SK-N-SH (cell line): Measurements from ENCODE around the gene PTGIS. TPM values are rescaled to one million over a fixed set of nuclear protein-coding genes. Genes with fewer than 3 reads are reported as not detected.
"Not testable (repeated sequence)": the region's sequence is repeated elsewhere in the genome, so short reads cannot be mapped to it uniquely, and the experiment has no call there.

ENCODE experiments used
- CTCF ChIA-PET: fragments of 300-600, 350-600 bp; formaldehyde crosslinking; extraction: SDS; loops from one replicate; lab custom pipeline; 2021; lab: Yijun Ruan, JAX
- POLR2A ChIA-PET: fragments of 350-600 bp; sonication (Branson Sonifier 250); formaldehyde crosslinking; extraction: SDS; loops from one replicate; lab custom pipeline; 2020; ENCODE audit warnings: antibody characterized with exemption, inconsistent platforms; lab: Yijun Ruan, JAX
- DNase-seq: peaks from one replicate; pipeline ENCODE4 v3.0.0; 2012
- H2AFZ ChIP-seq: fragments of 200-600 bp; sonication (generic); 2 replicates; pipeline ENCODE4 v1.8.1; 2016; ENCODE audit warnings: antibody characterized with exemption, mild to moderate bottlenecking, low read depth
- H3F3A ChIP-seq: fragments of 200-600 bp; sonication (generic); replicated peaks from 2 replicates; pipeline ENCODE3; 2016; ENCODE audit warnings: antibody characterized with exemption, mild to moderate bottlenecking; ENCODE audit not compliant: insufficient read depth
- H3K27ac ChIP-seq, 2 experiments: fragments of 200-500 bp in 1 of 2; fragments of 200-600 bp in 1 of 2; sonication (Bioruptor generic) in 1 of 2; sonication (generic), shearing (Covaris generic) in 1 of 2; 2 replicates each; pipeline versions ENCODE4 v1.5.1 to v1.6.1; 2014 to 2016; ENCODE audit warnings: low read depth in 2 of 2, inconsistent platforms in 1 of 2, low read length in 1 of 2, mild to moderate bottlenecking in 1 of 2, mixed read lengths in 1 of 2
- H3K27me3 ChIP-seq: fragments of 200-600 bp; sonication (generic), shearing (Covaris generic); 2 replicates; pipeline ENCODE4 v1.6.1; 2016; ENCODE audit warnings: mixed run types; ENCODE audit not compliant: insufficient read depth
- H3K36me3 ChIP-seq, 2 experiments: fragments of 200-500 bp in 1 of 2; fragments of 200-600 bp in 1 of 2; sonication (Bioruptor generic) in 1 of 2; sonication (generic) in 1 of 2; replicated peaks in 1 of 2; 2 replicates each; pipeline versions ENCODE3 to v1.5.1; 2014 to 2016; ENCODE audit warnings: low read length in 1 of 2, mild to moderate bottlenecking in 1 of 2; ENCODE audit not compliant: insufficient read depth in 2 of 2, control insufficient read depth in 1 of 2
- H3K4me1 ChIP-seq, 2 experiments: fragments of 200-500 bp in 1 of 2; fragments of 200-600 bp in 1 of 2; sonication (Bioruptor generic) in 1 of 2; sonication (generic), shearing (Covaris generic) in 1 of 2; 2 replicates each; pipeline versions ENCODE4 v1.5.1 to v1.6.1; 2014 to 2016; ENCODE audit warnings: low read depth in 1 of 2, low read length in 1 of 2, mixed run types in 1 of 2; ENCODE audit not compliant: insufficient read depth in 2 of 2, control insufficient read depth in 1 of 2
- H3K4me2 ChIP-seq: fragments of 200-600 bp; sonication (generic), shearing (Covaris generic); 2 replicates; pipeline ENCODE4 v1.6.1; 2017; ENCODE audit warnings: mixed run types
- H3K4me3 ChIP-seq, 2 experiments: fragments of 200-500 bp in 1 of 2; fragments of 200-600 bp in 1 of 2; sonication (Bioruptor generic) in 1 of 2; sonication (generic), shearing (Covaris generic) in 1 of 2; 2 replicates each; pipeline versions ENCODE4 v1.5.1 to v1.8.1; 2014 to 2016; ENCODE audit warnings: low read depth in 2 of 2, inconsistent platforms in 1 of 2, low read length in 1 of 2, mild to moderate bottlenecking in 1 of 2, mixed read lengths in 1 of 2, moderate library complexity in 1 of 2
- H3K79me2 ChIP-seq: fragments of 200-600 bp; sonication (generic); 2 replicates; pipeline ENCODE4 v1.8.1; 2017; ENCODE audit warnings: mild to moderate bottlenecking; ENCODE audit not compliant: insufficient read depth
- H3K9ac ChIP-seq: fragments of 200-600 bp; sonication (generic); 2 replicates; pipeline ENCODE4 v1.6.1; 2017; ENCODE audit warnings: mixed run types
- H3K9me2 ChIP-seq: fragments of 200-600 bp; sonication (generic); 2 replicates; pipeline ENCODE4 v1.6.1; 2017; ENCODE audit warnings: mixed run types
- H3K9me3 ChIP-seq: fragments of 200-600 bp; sonication (generic); 2 replicates; pipeline ENCODE4 v1.6.1; 2017; ENCODE audit warnings: mixed run types, mild to moderate bottlenecking, moderate library complexity
- H4K20me1 ChIP-seq: fragments of 200-600 bp; sonication (generic); 2 replicates; pipeline ENCODE4 v1.6.1; 2017; ENCODE audit warnings: mild to moderate bottlenecking, mixed run types; ENCODE audit not compliant: insufficient read depth
- ELF1 ChIP-seq: IDR thresholded peaks from 2 replicates; pipeline ENCODE4 v1.4.0; 2012
- MXI1 ChIP-seq: IDR thresholded peaks from 2 replicates; pipeline ENCODE4 v1.6.1; 2012; ENCODE audit warnings: mild to moderate bottlenecking, low read depth, low read length, improper control_type of control experiment
- RAD21 ChIP-seq: IDR thresholded peaks from 2 replicates; pipeline ENCODE4 v1.6.1; 2012; ENCODE audit warnings: mild to moderate bottlenecking, low read length
- USF2 ChIP-seq: fragments of 150-350 bp; IDR thresholded peaks from 2 replicates; pipeline ENCODE4 v1.6.1; 2017; ENCODE audit warnings: antibody characterized with exemption, low read length, low read depth, borderline replicate concordance
- YY1 ChIP-seq: IDR thresholded peaks from 2 replicates; pipeline ENCODE4 v1.4.0; 2012; ENCODE audit warnings: low read depth, mild to moderate bottlenecking
- WGBS: methylation state at CpG from one replicate; pipeline ENCODE4 v1.1.6; 2017; ENCODE audit warnings: low lambda C conversion rate; 5-methylcytosine and 5-hydroxymethylcytosine counted together
- polyA plus RNA-seq, 3 experiments: library from polyadenylated mRNA; depleted of rRNA; stranded (reverse); fragments of >200 nt; gene quantifications; 2 replicates each; pipeline ENCODE4 v1.2.3, GENCODE V29; 2012

Gene PTGIS
- polyA plus RNA-seq, 1 of the 3 experiments (the other 2 are of a cell fraction): 1.0 TPM

GRCh38 chr20:49566401-49567364 is 1.3 kb downstream of the PTGIS start:
- TF ChIP-seq MXI1: no peak
- H3K27me3 ChIP-seq: no peaks in the 10 kb centered on the region; the same call in 1 of the 2 replicates
- H4K20me1 ChIP-seq: no peaks in the 10 kb centered on the region
- no peak overlapping the region for H3K27ac ChIP-seq
- no peaks in the 10 kb centered on the region for H3K79me2 ChIP-seq
- no peak overlapping the region for H2AFZ ChIP-seq
- peaks cover 16% of the 10 kb centered on the region for H3F3A ChIP-seq
- ChIA-PET POLR2A (no interaction called here), CTCF (interaction anchor here (0.6 to 1.8 kb wide), 5 partner anchors 22 to 113 kb away, joined by 3 to 11 read pairs (median 4); no protein-coding TSS in a partner anchor)
- H3K4me2 ChIP-seq: no peak overlapping the region
- H3K4me3 ChIP-seq: no peak overlapping the region
- no peaks in the 10 kb centered on the region for H3K9me2 ChIP-seq
- H3K9ac ChIP-seq: no peak overlapping the region
- peaks cover 4 to 8% of the 10 kb centered on the region in 2 experiments; a peak in 1 of 4 replicates for H3K4me1 ChIP-seq
- 85% methylated on average over 11 of the region's 11 CpGs for WGBS
- no peaks in the 10 kb centered on the region for H3K9me3 ChIP-seq
- H3K36me3 ChIP-seq: no peaks in the 10 kb centered on the region
- DNase-seq: no peak

- H3K9me3 ChIP-seq, H3K27ac ChIP-seq, H3K9me2 ChIP-seq, H4K20me1 ChIP-seq, H3K4me3 ChIP-seq, H3K4me1 ChIP-seq, DNase-seq, POLR2A ChIA-PET, H3K27me3 ChIP-seq, H3K36me3 ChIP-seq, H3K79me2 ChIP-seq, H2AFZ ChIP-seq, H3K4me2 ChIP-seq, H3K9ac ChIP-seq: not testable (repeated sequence)
- peaks cover 16% of the 10 kb centered on the region for H3F3A ChIP-seq
- CTCF ChIA-PET: interaction anchor here (0.7 to 1.8 kb wide), 4 partner anchors 23 to 318 kb away, joined by 3 to 11 read pairs (median 3); no protein-coding TSS in a partner anchor
- WGBS: 96% methylated on average over 12 of the region's 12 CpGs
These were observed 2.9 kb downstream of the PTGIS start for GRCh38 chr20:49564991-49565390.

- DNase-seq: no peak
- H3K4me3 ChIP-seq: no peak overlapping the region
- TF ChIP-seq YY1 (no peak), RAD21 (no peak), ELF1 (no peak), USF2 (no peak)
- no peak overlapping the region for H2AFZ ChIP-seq
- H4K20me1 ChIP-seq: no peaks in the 10 kb centered on the region
- H3K9me2 ChIP-seq: no peaks in the 10 kb centered on the region
- CTCF ChIA-PET: interaction anchor here (0.7 to 1.2 kb wide), 3 partner anchors 15 to 45 kb away, joined by 3 to 4 read pairs (median 3); no protein-coding TSS in a partner anchor
- no peaks in the 10 kb centered on the region for H3K79me2 ChIP-seq
- H3K36me3 ChIP-seq: no peaks in the 10 kb centered on the region
- H3K4me1 ChIP-seq: peaks cover 4 to 5% of the 10 kb centered on the region in 2 experiments; a peak in 1 of 4 replicates
- H3K9me3 ChIP-seq: no peaks in the 10 kb centered on the region
- no peak overlapping the region for H3K4me2 ChIP-seq
- H3K27ac ChIP-seq: no peak overlapping the region
- POLR2A ChIA-PET: no interaction called here
- 81% methylated on average over 5 of the region's 6 CpGs for WGBS
- peaks cover 16% of the 10 kb centered on the region for H3F3A ChIP-seq
- no peak overlapping the region for H3K9ac ChIP-seq
- no peaks in the 10 kb centered on the region for H3K27me3 ChIP-seq
These were observed 4.6 kb downstream of the PTGIS start for GRCh38 chr20:49563015-49563980.
